ENCODE measurements around the gene PDGFRB.

PDGFRB gene

DNA sequence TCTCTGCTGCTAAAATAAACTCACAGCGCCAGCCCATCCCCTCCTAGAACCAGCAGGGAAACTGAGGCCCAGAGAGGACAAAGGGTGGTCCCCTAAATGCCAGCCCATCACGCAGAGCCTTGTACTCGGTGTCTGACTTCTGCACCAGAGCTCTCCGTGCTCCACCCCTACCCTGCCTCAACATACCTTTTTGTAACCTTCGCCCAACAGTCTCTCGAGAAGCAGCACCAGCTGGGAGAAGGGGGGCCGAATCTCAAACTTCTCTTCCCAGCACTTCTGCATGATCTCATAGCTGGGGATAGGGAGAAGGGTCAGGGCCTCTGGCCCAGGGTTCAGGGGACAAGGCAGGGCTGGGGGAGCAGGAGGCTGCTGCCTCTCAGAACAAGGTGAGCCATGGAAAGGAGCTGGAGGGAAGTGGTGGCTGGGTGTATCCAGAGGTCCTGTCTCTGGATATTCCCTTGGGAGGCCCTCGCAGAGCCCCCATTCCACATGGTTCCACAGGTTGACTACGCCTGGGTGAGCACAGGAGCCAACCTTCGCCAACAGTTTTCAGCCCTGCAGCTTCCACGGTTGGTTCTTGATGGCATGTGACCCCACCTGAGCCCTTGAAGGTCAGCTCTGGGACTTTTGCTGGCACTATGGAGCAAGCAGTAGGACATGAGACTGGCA lies 37.0 kb downstream of the PDGFRB start:
- H3K27me3 ChIP-seq (ENCODE audit: insufficient read depth, low read depth): no peaks in the 10 kb centered on the region
- no peak overlapping the region for H3K4me2 ChIP-seq
- H3K4me1 ChIP-seq (ENCODE audit: low read depth, poor library complexity, severe bottlenecking): peaks cover 5% of the 10 kb centered on the region
- H3K27ac ChIP-seq: no peak overlapping the region
- H4K20me1 ChIP-seq (ENCODE audit: insufficient read depth): no peaks in the 10 kb centered on the region
- H2AFZ ChIP-seq (ENCODE audit: low read depth): no peak overlapping the region
- H3K4me3 ChIP-seq (IDR thresholded peaks at IDR 0.05; ENCODE audit: insufficient read depth, low read depth, low read length): no peak overlapping the region
- TF ChIP-seq, protein P1, sequence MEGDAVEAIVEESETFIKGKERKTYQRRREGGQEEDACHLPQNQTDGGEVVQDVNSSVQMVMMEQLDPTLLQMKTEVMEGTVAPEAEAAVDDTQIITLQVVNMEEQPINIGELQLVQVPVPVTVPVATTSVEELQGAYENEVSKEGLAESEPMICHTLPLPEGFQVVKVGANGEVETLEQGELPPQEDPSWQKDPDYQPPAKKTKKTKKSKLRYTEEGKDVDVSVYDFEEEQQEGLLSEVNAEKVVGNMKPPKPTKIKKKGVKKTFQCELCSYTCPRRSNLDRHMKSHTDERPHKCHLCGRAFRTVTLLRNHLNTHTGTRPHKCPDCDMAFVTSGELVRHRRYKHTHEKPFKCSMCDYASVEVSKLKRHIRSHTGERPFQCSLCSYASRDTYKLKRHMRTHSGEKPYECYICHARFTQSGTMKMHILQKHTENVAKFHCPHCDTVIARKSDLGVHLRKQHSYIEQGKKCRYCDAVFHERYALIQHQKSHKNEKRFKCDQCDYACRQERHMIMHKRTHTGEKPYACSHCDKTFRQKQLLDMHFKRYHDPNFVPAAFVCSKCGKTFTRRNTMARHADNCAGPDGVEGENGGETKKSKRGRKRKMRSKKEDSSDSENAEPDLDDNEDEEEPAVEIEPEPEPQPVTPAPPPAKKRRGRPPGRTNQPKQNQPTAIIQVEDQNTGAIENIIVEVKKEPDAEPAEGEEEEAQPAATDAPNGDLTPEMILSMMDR (conservative IDR thresholded peaks at IDR 0.05; ENCODE audit: low read depth, low read length): no peak
- H3K36me3 ChIP-seq (ENCODE audit: insufficient read depth): no peaks in the 10 kb centered on the region
- H3K79me2 ChIP-seq (ENCODE audit: insufficient read depth, low read depth): no peaks in the 10 kb centered on the region
- H3K9ac ChIP-seq: no peak overlapping the region

DNA sequence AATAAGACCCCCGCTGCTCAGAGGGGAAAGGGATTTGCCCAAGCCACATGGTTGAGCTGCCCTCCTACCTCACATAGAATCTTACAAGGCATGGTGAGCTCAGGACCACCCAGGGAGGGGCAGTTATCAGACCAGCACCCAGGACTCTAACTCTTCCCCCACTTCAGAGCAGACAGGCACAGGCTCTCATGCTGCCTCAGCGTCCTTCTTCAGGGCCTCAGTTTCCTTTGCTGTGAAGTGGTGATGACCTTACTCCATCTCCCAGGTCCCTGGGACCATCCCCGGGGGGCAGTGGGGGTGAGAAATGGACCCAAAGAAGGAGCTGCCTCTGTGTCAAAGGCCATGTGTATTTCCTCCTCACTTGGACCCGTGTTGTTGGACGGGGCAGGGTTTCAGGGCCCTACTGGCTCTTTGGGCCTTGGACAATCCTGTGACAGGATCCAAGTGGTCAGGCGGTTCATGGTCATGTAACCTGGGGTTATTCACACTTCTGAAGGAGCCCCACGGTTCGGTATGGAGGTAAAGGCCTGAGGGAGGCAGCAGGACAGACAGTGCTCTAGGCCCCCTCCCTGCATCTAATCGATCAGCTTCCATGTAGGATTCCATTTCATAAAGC lies 37.6 kb downstream of the PDGFRB start:
- H3K27ac ChIP-seq: no peak overlapping the region
- H3K4me1 ChIP-seq (ENCODE audit: low read depth, poor library complexity, severe bottlenecking): peaks cover 5% of the 10 kb centered on the region

GRCh38 chr5:150116667-150117400 lies 38.8 kb downstream of the PDGFRB start:
- H2AFZ ChIP-seq (ENCODE audit: low read depth): no peak overlapping the region
- no peak overlapping the region for H3K4me2 ChIP-seq
- H4K20me1 ChIP-seq (ENCODE audit: insufficient read depth): no peaks in the 10 kb centered on the region
- H3K4me3 ChIP-seq (IDR thresholded peaks at IDR 0.05; ENCODE audit: insufficient read depth, low read depth, low read length): no peak overlapping the region
- H3K79me2 ChIP-seq (ENCODE audit: insufficient read depth, low read depth): no peaks in the 10 kb centered on the region
- TF ChIP-seq, protein P1 (conservative IDR thresholded peaks at IDR 0.05; ENCODE audit: low read depth, low read length): no peak
- H3K27ac ChIP-seq: no peak overlapping the region
- H3K9ac ChIP-seq: no peak overlapping the region
- H3K4me1 ChIP-seq (ENCODE audit: low read depth, poor library complexity, severe bottlenecking): no peaks in the 10 kb centered on the region
- H3K27me3 ChIP-seq (ENCODE audit: insufficient read depth, low read depth): no peaks in the 10 kb centered on the region
- no peaks in the 10 kb centered on the region for H3K36me3 ChIP-seq (ENCODE audit: insufficient read depth)

More for the DNA sequence above, 37.6 kb downstream of the PDGFRB start:
- H3K4me2 ChIP-seq: no peak overlapping the region
- H2AFZ ChIP-seq (ENCODE audit: low read depth): no peak overlapping the region
- no peak overlapping the region for H3K4me3 ChIP-seq (IDR thresholded peaks at IDR 0.05; ENCODE audit: insufficient read depth, low read depth, low read length)
- H3K27me3 ChIP-seq (ENCODE audit: insufficient read depth, low read depth): no peaks in the 10 kb centered on the region
- H3K9ac ChIP-seq: no peak overlapping the region
- no peaks in the 10 kb centered on the region for H3K79me2 ChIP-seq (ENCODE audit: insufficient read depth, low read depth)
- no peaks in the 10 kb centered on the region for H4K20me1 ChIP-seq (ENCODE audit: insufficient read depth)
- no peaks in the 10 kb centered on the region for H3K36me3 ChIP-seq (ENCODE audit: insufficient read depth)
- TF ChIP-seq, protein P1 (conservative IDR thresholded peaks at IDR 0.05; ENCODE audit: low read depth, low read length): no peak

DNA sequence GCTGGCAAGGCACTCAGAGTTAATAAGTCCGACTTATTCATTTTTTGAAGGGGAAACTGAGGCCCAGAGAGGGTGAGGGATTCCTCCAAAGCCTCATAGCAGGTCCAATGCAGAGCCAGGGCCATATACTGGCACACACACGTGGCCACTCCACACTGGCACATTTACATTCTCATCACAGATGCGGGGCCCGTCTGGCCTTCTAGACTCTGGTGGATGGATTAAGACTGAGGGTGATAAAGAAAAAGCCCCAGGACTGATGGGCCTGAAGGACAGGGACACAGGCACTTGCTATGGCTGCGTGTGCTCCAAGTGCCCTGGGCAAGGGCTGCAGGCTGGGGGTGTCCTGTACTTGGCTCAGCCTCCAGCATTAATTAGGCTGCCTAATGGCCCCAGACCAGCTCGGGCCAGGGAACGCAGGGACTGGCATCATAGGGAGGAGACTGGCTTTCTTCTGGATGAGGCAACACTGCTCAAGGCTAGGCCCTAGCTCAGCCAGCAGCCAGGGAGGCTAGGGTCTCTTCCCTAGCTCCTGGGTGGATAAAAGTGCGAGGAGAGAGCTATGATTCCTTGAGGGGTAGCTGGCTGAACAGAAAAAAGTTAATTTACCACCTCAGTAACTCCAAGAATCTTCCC lies 40.8 kb downstream of the PDGFRB start:
- H3K9ac ChIP-seq: no peak overlapping the region
- H4K20me1 ChIP-seq (ENCODE audit: insufficient read depth): no peaks in the 10 kb centered on the region
- no peak overlapping the region for H3K27ac ChIP-seq
- H3K4me3 ChIP-seq (IDR thresholded peaks at IDR 0.05; ENCODE audit: insufficient read depth, low read depth, low read length): no peak overlapping the region
- no peak overlapping the region for H3K4me2 ChIP-seq
- H3K4me1 ChIP-seq (ENCODE audit: low read depth, poor library complexity, severe bottlenecking): no peaks in the 10 kb centered on the region
- H3K27me3 ChIP-seq (ENCODE audit: insufficient read depth, low read depth): no peaks in the 10 kb centered on the region
- no peak overlapping the region for H2AFZ ChIP-seq (ENCODE audit: low read depth)
- TF ChIP-seq, protein P1 (conservative IDR thresholded peaks at IDR 0.05; ENCODE audit: low read depth, low read length): no peak
- H3K79me2 ChIP-seq (ENCODE audit: insufficient read depth, low read depth): no peaks in the 10 kb centered on the region
- H3K36me3 ChIP-seq (ENCODE audit: insufficient read depth): no peaks in the 10 kb centered on the region
